ENCODE measurements around the gene NAALADL2.

Gene NAALADL2

DNA sequence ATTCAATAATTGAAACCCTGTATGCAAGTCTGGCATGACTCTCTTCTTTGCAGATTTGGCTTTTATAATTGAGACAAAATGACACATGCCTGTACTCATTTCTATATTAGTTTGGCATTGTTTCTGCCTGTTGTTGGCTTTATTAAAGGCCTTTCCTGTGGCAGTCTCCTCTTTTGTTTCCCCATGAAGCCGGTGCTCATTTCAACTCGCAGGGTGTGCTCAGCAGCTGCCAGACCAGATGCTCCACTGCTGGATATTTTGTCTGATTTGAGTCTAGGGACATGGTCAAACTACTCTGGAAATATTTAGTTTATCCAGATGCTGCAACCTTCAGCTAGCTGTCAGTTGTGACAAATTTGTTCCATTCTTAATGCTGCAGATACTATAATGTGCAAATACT lies 445.3 kb downstream of the NAALADL2 start:
- CTCF ChIA-PET, result interaction anchor here (1.3 to 1.5 kb wide), 2 partner anchors 13 kb away, joined by 3 to 4 read pairs; no protein-coding TSS in a partner anchor
- POLR2A ChIA-PET, result no interaction called here
- TF ChIP-seq CTCF (IDR thresholded peaks at IDR 0.05; ENCODE audit: control extremely low read depth, extremely low read depth, low read depth, missing control alignments), result no peak
- no peak for DNase-seq (ENCODE audit: extremely low spot score)

- peak; percentile 18 for DNase-seq (ENCODE audit: extremely low spot score)
- ChIA-PET CTCF (no interaction called here), POLR2A (no interaction called here)
- TF ChIP-seq CTCF (IDR thresholded peaks at IDR 0.05; ENCODE audit: control extremely low read depth, extremely low read depth, low read depth, missing control alignments), result no peak
Measured at GRCh38 chr3:175307642-175308041, 448.5 kb downstream of the NAALADL2 start.

- DNase-seq (ENCODE audit: extremely low spot score), result no peak
- no peak for TF ChIP-seq CTCF (IDR thresholded peaks at IDR 0.05; ENCODE audit: control extremely low read depth, extremely low read depth, low read depth, missing control alignments)
- ChIA-PET CTCF (no interaction called here), POLR2A (no interaction called here)
Measured at GRCh38 chr3:175308097-175308496, 449.0 kb downstream of the NAALADL2 start.

DNA sequence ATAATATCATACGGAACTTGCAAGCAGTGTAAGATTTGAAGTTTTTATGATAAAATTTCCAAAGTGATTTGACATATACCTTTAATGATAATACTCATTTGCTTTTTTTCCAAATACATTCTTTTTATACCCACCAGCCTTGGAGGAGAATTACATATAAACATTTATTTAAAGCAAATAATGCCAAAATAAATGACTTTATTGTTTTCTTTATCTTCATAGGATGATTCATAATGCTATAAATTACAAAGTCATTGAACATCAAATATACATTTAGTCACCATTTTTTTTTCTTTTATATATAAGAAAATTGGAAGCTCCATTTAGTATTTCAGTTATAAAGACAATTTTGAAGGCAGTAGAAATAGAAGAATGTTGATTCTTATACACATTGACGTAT lies 450.9 kb downstream of the NAALADL2 start:
- CTCF ChIA-PET, result no interaction called here
- no peak for TF ChIP-seq CTCF (IDR thresholded peaks at IDR 0.05; ENCODE audit: control extremely low read depth, extremely low read depth, low read depth, missing control alignments)
- POLR2A ChIA-PET, result no interaction called here
- no peak for DNase-seq (ENCODE audit: extremely low spot score)

DNA sequence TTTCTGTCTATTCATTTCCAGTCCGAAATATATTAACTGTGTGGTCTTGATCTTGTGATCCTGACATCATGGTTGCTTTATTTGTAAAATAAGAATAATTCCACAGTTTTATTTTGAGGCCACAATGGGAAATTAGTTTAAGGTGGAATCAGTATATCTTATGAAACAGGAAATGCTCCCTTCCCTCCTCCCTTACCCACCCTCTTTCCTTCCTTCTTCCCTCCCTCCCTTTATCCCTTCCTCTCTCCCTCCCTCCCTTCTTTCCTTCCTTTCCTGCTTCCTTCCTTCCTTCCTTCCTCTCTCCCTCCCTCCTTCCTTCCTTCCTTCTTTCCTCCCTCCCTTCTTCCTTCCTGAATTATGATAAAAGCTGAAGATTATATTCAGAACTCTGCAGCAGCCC lies 452.3 kb downstream of the NAALADL2 start:
- POLR2A ChIA-PET, result interaction anchor here (0.6 kb wide), 1 partner anchor 19 kb away, joined by 5 read pairs; no protein-coding TSS in a partner anchor
- DNase-seq (ENCODE audit: extremely low spot score), result no peak
- CTCF ChIA-PET, result no interaction called here
- no peak for TF ChIP-seq CTCF (IDR thresholded peaks at IDR 0.05; ENCODE audit: control extremely low read depth, extremely low read depth, low read depth, missing control alignments)

- no peak for DNase-seq (ENCODE audit: extremely low spot score)
- TF ChIP-seq CTCF (IDR thresholded peaks at IDR 0.05; ENCODE audit: control extremely low read depth, extremely low read depth, low read depth, missing control alignments), result no peak
- POLR2A ChIA-PET, result interaction anchor here (0.6 kb wide), 1 partner anchor 19 kb away, joined by 5 read pairs; no protein-coding TSS in a partner anchor
- CTCF ChIA-PET, result no interaction called here
Measured at GRCh38 chr3:175311946-175312345, 452.8 kb downstream of the NAALADL2 start.

GRCh38 chr3:175312791-175313190 lies 453.7 kb downstream of the NAALADL2 start:
- DNase-seq (ENCODE audit: extremely low spot score), result no peak
- ChIA-PET POLR2A (no interaction called here), CTCF (no interaction called here)
- TF ChIP-seq CTCF (IDR thresholded peaks at IDR 0.05; ENCODE audit: control extremely low read depth, extremely low read depth, low read depth, missing control alignments), result no peak

Data from GM10248 (cell line).